ENCODE data around the gene SLC12A4.

Gene SLC12A4

DNA sequence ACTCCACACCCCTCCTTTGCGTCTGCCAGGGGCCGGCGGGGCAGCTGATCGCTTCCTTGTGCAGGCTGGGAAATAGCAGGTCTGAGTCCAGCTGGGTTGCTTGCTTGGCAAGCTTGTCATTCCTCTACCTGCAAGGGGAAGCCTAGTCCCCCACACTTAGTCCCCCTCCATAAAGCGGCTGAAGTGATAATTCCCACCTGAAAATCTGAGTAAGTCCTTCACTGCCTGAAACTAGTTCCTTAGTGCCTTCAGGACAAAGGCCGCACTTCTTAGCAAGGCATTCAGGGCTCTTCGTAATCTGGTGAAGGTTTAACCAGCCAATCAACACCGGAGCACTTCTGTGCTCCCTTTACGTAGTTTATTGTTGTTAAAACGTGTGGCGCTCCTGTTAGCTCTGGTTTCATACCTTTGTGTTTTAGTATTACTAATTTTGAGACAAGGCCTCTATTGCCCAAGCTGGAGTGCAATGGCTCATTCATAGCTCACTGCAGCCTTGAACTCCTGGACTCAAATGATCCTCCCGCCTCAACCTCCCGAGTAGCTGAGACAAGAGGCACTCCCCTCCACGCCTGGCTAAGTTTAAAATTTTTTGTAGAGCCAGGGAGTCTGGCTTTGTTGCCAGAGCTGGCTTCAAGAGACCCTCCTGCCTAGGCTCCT lies 74.6 kb downstream of the SLC12A4 start:
- DNase-seq (ENCODE audit: low read depth in 3 of 3) = no peak

All from stimulated activated CD4-positive, alpha-beta T cell treated with anti-CD3 and anti-CD28 coated beads, TNF-alpha, amount 100 ng/mL, for 48 hours (primary cell).